Activated CD4-positive, alpha-beta T cell treated with anti-CD3 and anti-CD28 coated beads, Interleukin-2, amount 50 U/mL, for 1 hour (primary cell): ENCODE data around the gene FAM200A.
"Not testable (repeated sequence)": the region's sequence is repeated elsewhere in the genome, so short reads cannot be mapped to it uniquely, and the experiment has no call there.

ENCODE experiments used
- DNase-seq: peaks from one replicate; pipeline ENCODE4 v3.0.0-alpha.2; 2020

The FAM200A gene

DNA sequence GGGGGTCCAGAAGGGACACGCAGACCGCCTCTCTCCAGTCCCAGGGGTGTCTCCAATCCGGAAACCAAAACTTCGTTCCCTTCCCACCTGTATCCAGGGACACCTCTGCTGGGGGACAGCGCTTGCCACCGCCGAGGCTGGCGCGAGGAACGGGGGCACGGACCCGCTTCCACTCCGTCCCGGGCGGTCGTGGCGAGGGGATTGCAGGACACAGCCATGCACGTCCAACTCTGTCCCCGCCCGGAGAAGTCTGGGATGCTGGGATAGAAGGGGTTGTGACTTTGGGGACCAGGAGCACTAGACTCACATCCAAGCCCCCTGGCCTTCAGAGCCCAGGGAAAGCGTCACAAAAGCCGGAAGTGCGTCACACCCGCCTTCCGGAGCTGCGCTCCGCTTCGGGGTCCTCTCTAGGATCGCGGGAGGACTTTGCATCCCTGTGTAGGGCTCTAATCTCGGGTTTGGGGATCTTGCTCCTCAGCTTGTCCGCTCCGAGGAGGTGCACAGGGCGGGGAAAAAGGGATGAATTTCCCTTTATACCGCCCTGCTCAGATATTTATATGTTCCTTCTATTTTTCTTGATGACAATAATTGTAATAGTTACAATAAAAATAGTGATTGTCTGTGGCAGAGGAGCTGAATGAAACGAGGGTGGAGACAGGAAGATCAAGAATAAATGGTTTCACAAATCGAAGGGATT, at the start of gene FAM200A:
Gene FAM200A, minus strand, starts transcription at position 348 of the 697 bp plus-strand sequence. CDS start 3,707 bp downstream, outside the sequence.
- peak; percentile 81 for DNase-seq

DNA sequence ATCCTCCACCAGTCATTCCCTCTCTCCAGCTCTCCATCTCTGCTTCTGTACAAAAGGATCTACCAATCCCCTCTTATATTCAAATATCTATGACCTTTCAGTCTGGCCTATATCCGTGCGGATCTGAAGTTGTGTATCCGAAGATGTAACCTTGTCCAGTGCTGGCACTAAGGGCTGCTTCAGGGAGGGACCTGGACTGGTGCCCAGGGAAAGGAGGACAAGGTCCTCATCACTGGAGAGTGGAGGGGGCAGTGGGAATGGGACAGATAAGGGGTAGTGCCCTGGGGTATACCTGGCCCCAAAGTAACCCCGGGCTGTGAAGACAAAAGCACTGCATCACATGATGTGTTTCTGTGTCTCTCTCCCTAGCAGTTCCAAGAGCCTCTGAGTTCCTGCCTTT, 47.9 kb upstream of the FAM200A start:
- DNase-seq: no peak

- DNase-seq: no peak
Measured at GRCh38 chr7:99597762-99598501, 46.0 kb upstream of the FAM200A start, which contains the start of gene TMEM225B. Gene TMEM225B (plus strand): TSS chr7:99598267. CDS start chr7:99604389, 6,122 bp downstream.

GRCh38 chr7:99596408-99596955, 44.6 kb upstream of the FAM200A start:
- DNase-seq: no peak

DNA sequence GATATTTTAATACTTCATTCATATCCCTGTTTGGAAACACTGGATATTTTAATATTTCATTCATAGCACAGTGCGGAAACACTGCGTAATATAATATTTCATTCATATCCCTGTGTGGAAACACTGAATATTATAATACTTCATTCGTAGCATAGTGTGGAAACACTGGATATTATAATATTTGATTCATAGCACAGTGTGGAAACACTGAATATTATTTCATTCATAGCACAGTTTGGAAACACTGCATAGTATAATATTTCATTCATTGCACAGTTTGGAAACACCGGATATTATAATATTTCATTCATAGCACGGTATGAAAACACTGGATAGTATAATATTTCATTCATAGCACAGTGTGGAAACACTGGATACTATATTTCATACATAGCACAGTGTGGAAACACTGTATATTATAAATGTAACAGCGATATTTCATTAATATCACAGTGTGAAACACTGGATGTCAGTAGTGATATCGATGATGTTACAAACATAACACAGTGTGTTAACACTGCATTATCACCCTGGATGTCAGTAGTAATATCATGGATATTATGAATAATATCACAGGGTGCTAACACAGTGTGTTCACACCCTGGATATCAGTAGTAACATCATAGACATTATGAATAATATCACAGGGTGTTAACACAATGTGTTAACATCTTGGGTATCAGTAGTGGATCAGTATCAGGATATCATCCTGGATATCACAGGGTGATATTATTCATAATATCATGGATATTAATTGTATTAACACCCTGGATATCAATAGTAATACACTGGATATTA, 43.2 kb upstream of the FAM200A start:
- no peak for DNase-seq

DNA sequence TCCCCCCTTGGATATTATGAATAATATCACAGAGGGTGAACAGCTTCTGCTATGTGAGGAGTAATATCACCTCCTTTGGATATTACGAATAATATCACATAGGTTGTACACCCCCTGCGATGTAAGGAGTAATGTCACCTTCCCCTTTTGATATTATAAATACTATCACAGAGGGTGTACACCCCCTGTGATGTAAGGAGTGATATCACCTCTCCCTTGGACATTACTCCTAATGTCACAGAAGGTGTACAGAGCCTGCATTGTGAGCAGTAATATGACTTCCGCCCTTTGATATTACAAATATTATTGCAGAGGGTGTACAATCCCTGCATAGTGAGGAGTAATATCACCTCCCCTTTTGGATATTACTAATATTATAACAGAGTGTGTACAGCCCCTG, 37.0 kb upstream of the FAM200A start:
- no peak for DNase-seq

GRCh38 chr7:99580778-99581332, 28.9 kb upstream of the FAM200A start:
- not testable (repeated sequence) for DNase-seq

GRCh38 chr7:99579956-99580777, 28.3 kb upstream of the FAM200A start:
- peak; percentile 57 for DNase-seq

- no peak for DNase-seq
Measured at GRCh38 chr7:99579281-99579955, 27.5 kb upstream of the FAM200A start.

GRCh38 chr7:99576251-99576650, 24.3 kb upstream of the FAM200A start:
- DNase-seq: no peak

DNA sequence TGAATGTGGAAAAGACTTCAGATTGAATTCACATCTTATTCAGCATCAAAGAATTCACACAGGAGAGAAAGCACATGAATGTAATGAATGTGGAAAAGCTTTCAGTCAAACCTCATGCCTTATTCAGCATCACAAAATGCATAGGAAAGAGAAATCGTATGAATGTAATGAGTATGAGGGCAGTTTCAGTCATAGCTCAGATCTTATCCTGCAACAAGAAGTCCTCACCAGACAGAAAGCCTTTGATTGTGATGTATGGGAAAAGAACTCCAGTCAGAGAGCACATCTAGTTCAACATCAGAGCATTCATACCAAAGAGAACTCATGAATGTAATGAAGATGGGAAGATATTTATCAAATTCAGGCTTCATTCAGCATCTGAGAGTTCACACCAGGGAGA, 21.3 kb upstream of the FAM200A start:
- DNase-seq: no peak

- no peak for DNase-seq
Measured at GRCh38 chr7:99571768-99572167, 19.9 kb upstream of the FAM200A start.

DNA sequence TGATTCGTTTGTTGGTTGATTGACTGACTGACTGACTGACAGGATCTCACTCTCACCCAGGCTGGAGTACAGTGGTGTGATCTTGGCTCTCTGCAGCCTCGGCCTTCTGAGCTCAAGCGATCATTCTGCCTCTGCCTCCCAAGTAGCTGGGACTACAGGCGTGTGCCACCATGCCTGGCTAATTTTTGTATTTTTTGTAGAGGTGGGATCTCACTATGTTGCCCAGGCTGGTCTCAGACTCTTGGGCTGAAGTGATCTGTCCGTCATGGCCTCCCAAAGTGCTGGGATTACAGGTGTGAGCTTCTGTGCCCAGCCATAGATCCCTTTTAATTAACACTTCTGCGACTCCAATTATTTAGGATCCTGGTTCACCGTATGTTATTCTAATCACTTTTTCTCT, 16.9 kb upstream of the FAM200A start:
- DNase-seq: not testable (repeated sequence)

DNA sequence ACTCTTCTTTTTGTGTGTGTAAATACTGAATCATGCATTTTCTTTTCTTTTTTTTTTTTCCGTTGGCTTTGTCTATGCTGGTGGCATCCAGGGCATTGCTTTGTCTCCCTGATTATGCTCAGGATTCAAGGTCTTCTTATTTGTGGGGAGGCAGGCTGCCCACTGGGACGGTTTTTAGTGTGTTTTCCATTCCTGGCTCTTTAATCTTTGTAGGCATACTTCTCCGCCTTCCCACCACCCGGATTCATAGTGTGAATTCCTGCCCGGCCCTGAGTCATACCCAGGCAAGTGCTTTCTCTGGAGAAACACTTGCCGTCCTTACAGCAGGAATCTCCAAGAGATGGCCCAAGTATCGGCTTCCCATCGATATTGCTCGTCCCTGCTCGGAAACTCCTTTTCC, 11.7 kb upstream of the FAM200A start:
- DNase-seq: no peak

GRCh38 chr7:99562832-99563231, 10.9 kb upstream of the FAM200A start:
- no peak for DNase-seq

GRCh38 chr7:99562114-99562784, 10.3 kb upstream of the FAM200A start:
- no peak for DNase-seq

- DNase-seq: no peak
Measured at GRCh38 chr7:99561737-99562051, 9.8 kb upstream of the FAM200A start.

- no peak for DNase-seq
Measured at GRCh38 chr7:99560834-99561736, 9.2 kb upstream of the FAM200A start.

GRCh38 chr7:99559175-99559915, 7.4 kb upstream of the FAM200A start:
- no peak for DNase-seq
